ENCODE data around the gene ABTB2.

DNA sequence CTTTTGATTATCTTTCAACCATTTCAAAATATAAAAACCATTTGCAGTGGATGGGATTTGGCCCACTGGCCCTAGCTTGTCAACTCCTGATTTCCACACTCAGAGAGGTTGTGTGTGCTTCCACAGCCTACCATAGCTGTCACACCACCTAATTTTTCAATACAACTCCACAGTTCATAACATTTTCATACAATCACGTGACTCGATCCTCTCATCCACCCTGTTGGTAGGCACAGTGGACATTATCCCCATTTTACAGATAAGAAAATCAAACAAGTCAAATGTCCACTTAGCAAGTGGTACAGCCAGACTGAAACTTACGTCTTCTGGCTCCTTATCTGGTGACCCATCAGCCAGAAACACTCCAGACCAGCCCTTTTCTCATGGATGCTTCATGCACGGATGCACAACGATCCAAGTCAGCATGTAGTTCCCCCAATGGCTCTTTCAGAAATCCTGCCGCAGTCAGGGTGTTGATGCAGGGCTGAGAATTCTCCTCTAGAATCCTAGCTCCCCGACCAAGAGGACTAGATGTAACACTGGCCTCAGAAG lies 88.0 kb downstream of the ABTB2 start:
- TF ChIP-seq, protein P1, sequence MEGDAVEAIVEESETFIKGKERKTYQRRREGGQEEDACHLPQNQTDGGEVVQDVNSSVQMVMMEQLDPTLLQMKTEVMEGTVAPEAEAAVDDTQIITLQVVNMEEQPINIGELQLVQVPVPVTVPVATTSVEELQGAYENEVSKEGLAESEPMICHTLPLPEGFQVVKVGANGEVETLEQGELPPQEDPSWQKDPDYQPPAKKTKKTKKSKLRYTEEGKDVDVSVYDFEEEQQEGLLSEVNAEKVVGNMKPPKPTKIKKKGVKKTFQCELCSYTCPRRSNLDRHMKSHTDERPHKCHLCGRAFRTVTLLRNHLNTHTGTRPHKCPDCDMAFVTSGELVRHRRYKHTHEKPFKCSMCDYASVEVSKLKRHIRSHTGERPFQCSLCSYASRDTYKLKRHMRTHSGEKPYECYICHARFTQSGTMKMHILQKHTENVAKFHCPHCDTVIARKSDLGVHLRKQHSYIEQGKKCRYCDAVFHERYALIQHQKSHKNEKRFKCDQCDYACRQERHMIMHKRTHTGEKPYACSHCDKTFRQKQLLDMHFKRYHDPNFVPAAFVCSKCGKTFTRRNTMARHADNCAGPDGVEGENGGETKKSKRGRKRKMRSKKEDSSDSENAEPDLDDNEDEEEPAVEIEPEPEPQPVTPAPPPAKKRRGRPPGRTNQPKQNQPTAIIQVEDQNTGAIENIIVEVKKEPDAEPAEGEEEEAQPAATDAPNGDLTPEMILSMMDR (IDR thresholded peaks at IDR 0.05): no peak
- TF ChIP-seq POLR2A (IDR thresholded peaks at IDR 0.05): no peak
